Stimulated activated CD4-positive, alpha-beta T cell treated with anti-CD3 and anti-CD28 coated beads, Interleukin-2, amount 100 ng/mL, for 48 hours (primary cell): ENCODE results near the gene CACTIN.
A peak's percentile ranks its signal among the peaks of the same experiment; 100 is the strongest.
"Not testable (repeated sequence)": the region's sequence is repeated elsewhere in the genome, so short reads cannot be mapped to it uniquely, and the experiment has no call there.

ENCODE experiments used
- DNase-seq, 2 donors: peaks; one replicate each; pipeline ENCODE4 v3.0.0-alpha.2; 2020

The CACTIN gene

GRCh38 chr19:3585301-3586126 is 41.1 kb downstream of the CACTIN start, which contains the start of gene GIPC3:
Gene GIPC3 (plus strand): TSS chr19:3585478. CDS start chr19:3585598, 120 bp downstream.
- DNase-seq: no peak

GRCh38 chr19:3584036-3584802 is 42.4 kb downstream of the CACTIN start:
- DNase-seq: not testable (repeated sequence)

DNA sequence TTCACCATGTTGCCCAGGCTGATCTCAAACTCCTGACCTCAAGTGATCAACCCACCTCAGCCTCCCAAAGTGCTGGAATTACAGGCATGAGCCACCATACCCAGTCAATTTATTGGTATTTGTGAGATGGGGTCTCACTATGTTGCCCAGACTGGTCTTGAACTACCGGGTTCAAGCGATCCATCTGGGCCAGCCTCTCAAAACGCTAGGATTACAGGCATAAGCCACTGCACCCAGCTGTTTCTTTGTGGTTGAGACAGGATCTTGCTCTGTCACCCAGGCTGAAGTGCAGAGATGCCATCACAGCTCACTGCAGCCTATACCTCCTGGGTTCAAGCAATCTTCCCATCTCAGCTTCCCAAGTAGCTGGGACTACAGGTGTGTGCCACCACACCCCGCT is 44.8 kb downstream of the CACTIN start:
- DNase-seq: not testable (repeated sequence)

GRCh38 chr19:3580156-3580934 is 46.2 kb downstream of the CACTIN start:
- no peak for DNase-seq

- no peak for DNase-seq
Observed at GRCh38 chr19:3578390-3578789, 48.2 kb downstream of the CACTIN start.

DNA sequence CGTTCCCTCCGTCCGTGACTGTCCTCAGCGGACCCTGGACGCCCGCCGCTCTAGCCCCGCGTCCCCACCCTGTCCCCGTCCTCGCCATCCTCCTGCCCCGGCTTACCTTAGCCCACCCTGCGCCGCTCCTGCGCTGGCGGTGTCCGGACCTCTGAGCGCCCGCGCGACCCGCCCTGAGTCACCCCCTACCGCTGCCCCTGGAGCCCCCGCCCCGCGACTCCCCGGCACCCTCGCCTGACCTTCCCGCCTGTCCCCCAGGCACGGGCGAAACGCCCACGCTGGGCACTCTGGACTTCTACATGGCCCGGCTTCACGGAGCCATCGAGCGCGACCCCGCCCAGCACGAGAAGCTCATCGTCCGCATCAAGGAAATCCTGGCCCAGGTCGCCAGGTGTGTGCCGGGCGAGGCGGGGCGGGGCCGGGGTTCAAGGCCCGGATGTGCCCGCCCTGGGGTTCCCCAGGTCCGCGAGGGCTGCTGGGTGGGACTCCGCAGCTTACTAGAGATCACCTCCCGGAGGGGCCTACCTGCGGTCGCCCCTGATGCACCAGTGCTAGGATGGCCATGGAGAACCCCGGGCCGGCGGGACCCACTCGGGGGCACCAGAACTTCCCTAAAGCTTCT is 48.8 kb downstream of the CACTIN start:
- no peak for DNase-seq

DNA sequence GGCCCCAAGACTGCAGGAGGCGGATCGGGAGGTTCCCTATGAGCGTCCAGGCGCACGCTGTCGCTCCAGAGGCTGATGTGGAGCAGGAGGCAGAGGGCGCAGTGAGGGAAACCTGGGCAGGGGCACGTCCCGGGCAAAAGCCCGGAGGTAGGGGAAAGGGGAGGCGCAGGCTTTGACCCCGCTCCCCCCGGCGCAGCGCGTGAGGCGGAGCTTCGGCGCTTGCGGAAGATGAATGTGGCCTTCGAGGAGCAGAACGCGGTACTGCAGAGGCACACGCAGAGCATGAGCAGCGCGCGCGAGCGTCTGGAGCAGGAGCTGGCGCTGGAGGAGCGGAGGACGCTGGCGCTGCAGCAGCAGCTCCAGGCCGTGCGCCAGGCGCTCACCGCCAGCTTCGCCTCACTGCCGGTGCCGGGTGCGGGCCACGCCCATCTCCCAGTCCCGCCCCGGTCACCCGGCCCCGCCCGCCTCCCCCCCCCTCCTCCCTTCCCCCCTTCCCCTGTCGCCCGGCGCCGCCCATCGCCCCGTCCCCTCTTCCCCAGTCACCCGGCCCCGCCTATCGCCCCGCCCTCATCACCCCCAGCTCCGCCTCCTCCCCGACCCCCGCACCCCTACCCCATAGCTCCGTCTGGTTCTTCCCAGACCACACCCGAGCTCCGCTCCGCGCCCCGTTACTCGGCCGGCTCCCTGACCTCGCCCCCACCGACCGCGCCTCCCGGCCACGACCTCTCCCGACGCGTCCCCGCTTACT is 49.7 kb downstream of the CACTIN start:
- DNase-seq: no peak

GRCh38 chr19:3575949-3576673 is 50.5 kb downstream of the CACTIN start:
- no peak for DNase-seq

DNA sequence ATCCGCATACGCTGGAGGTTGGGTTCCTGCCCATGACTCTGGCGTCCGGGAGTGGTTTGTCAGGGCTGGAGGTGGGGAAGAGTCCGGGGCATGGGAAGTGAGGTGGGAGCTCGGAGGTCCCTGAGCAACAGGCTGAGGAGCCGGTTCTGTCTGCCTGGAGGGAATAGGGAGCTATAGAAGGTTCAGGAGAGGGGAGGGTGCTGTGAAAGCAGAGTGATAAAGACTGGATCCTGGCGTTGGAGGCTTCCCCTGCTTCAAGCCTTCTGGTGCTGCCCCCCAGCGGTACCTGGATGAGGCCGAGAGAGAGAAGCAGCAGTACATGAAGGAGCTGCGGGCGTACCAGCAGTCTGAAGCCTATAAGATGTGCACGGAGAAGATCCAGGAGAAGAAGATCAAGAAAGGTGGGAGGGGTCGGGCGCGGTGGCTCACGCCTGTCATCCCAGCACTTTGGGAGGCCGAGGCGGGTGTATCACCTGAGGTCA is 51.3 kb downstream of the CACTIN start:
- DNase-seq: peak in 1 of 2 donors; percentile 13

GRCh38 chr19:3573858-3574637 is 52.5 kb downstream of the CACTIN start:
- DNase-seq: peak; percentile 87 to 94

- peak; percentile 11 to 34 for DNase-seq
Observed at GRCh38 chr19:3573162-3573857, 53.3 kb downstream of the CACTIN start.

DNA sequence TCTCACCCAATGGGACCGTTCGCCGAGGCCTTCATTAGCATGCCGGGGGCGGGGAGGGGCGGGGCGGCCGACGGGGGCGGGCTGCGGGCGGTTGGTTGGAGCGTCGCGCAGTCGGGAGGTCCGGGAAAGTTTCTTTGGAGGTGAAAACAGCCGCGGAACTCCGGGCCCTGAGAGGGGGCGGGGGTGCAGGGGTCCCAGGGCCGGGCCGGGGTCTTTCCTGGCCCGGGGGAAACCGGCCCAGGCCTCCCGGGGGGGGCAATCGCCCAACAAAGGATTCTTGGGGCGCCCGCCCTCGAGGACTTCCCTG is 53.8 kb downstream of the CACTIN start, which contains the start of gene HMG20B:
Gene HMG20B (plus strand): TSS at position 90 of the 307 bp plus-strand sequence. CDS start 366 bp downstream, outside the sequence.
- no peak for DNase-seq

DNA sequence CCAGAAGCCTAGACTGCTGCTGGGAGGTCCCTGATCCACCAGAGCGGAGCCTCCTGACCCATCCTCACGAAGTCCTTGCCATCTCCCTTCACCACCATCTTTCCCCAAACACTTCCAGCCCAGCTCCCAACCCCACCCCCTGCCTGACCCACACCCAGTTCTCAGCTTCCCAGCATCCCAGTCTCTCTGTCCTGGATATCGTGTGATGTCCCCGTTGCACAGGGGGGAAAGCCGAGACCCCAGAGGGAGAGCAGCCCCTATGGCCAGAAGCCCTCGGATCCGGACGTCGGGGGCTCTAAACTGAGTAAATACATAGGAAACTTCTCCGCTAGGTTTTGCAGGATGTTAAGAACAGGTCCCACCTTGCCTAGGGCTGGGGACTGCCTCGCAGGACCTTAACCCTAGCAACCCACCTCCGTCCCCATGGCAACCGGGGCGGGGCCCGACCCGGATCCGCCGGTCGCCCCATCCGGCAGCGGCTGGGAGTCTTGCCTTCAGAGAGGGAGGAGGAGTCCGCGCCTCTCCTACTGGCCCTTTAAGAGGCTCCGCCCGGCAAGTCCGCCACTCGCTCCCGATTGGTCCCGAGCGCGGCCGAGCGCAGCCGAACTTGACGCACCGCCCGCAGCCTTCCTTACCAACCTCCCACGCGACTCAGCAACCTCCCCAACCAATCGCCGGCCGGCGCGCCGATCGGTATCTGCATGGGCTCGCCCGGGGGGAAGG is 54.3 kb downstream of the CACTIN start:
- peak; percentile 97 to 99 for DNase-seq

DNA sequence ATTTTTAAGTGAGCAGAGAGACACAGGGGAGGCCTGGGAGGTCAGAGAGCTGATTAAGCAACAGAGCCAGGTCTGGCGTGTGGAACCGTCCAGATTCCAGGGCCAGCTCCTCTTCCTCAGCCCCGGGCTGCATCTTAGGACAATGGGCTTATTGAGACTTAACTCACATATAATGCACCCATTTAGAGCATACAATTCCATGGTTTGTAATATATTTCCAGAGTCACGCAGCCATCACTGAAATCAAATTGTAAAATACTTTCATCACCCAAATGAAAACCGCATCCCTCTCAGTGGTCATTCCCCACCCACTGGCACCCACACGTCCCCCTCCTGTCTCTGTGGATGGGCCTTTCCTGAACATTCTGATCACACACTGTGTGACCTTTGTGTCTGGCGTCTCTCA is 56.0 kb downstream of the CACTIN start:
- DNase-seq: no peak

DNA sequence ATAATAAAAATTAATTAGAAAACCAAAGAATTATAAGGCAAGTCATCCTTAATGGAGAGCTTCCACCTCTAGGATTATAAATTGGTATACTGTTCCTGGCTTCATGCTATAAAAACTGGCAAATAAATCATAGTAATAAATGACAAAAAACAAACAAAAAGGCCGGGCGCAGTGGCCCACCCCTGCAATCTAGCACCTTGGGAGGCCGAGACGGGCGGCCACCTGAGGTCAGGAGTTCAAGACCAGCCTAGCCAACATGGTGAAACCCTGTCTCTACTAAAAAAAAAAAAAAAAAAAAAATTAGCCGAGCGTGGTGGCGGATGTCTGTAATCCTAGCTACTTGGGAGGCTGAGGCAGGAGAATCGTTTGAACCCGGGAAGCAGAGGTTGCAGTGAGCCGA is 56.5 kb downstream of the CACTIN start:
- not testable (repeated sequence) for DNase-seq

- DNase-seq: no peak
Observed at GRCh38 chr19:3565139-3565538, 61.5 kb downstream of the CACTIN start.

GRCh38 chr19:3563709-3564524 is 62.7 kb downstream of the CACTIN start:
- no peak for DNase-seq
